Occipital lobe (tissue), 2 donors: Measurements from ENCODE around the gene HSD17B11. TPM values are rescaled to one million over a fixed set of nuclear protein-coding genes. Genes with fewer than 3 reads are reported as not detected.
"Not testable (repeated sequence)": the region's sequence is repeated elsewhere in the genome, so short reads cannot be mapped to it uniquely, and the experiment has no call there.

ENCODE experiments used
- DNase-seq: peaks from one replicate; lab custom pipeline; 2025; lab: John Stamatoyannopoulos, UW
- total RNA-seq: library from RNA; depleted of rRNA; stranded (reverse); fragments of >200 nt; gene quantifications from one replicate; pipeline ENCODE4 v1.2.3, GENCODE V29; 2014

Gene HSD17B11
- total RNA-seq, 1 donor from 2014 or later, result 51.8 TPM

DNA sequence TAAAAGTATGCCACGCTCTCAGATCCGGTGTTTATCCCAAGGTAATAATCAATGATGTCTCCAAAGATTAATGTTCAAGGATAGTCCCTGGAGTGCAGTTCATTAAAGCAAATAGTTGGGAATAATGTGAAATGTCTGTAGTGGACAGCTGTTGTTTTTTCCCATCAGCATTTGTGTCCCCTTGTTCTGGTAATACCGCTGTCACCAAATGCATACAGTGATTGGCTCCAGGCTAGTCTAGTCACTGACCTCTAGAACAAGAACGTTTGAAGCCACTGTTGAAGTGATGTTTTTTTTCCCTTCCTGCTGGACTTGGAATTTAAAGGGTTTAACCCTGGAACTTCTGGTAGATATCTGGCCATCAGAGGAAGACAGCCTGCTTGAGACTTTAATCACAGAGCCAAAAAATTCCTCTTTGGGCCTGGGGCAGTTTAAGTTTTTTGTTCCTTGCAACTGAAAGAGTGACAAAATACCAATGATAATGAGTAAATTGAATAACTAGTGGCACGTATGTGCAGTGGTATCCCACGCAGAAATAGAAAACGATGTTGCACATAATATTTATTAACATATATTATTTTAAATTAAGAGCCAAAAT lies 30.6 kb downstream of the HSD17B11 start:
- DNase-seq, result no peak

DNA sequence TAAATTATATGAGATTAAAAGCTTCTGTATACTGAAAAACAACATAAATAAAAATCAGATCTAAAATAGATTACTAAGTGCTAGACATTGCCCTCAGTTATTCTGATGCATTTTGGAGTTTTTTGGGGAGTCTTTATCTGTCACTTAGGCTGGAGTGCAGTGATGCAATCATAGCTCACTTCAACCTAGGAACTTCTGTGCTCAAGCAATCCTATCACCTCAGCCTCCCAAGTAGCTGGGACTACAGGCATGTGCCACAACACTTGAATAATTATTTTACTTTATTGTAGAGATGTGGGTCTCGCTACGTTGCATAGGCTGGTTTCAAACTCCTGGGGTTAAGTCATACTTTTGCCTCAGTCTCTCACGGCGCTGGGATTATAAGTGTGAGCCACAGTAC lies 31.7 kb downstream of the HSD17B11 start:
- DNase-seq, result no peak

DNA sequence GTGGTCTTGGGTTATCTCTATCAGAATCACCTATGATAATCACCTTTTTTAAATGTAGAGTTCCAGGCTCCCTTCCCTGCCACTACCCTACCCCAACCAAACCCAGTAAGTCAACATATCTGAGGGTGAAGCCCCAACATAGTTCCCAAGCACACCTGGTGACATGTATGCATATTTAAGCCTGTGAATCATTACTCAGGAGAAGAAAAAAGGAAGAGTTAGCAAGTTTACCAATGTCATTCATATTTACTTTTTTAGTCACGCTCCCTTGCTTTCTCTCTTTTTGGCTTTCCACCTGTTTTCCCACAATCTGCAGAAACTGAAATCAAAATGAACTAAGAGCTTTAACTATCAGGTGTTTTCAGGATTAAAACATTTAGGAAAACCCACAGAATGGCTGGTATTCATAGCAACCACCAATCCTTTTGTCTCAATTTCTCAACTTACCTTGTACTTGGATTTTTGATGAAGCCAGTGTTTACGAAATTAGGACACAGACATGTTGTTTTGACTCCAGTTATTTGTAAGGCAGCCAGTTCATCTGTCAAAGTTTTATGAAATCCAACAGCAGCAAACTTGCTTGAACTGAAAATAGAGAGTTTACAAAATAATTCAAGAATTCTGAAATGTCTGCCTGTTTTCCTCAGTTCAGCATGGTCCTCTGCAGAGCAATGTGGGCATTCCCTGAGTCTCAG lies 34.0 kb downstream of the HSD17B11 start:
- DNase-seq, result no peak

DNA sequence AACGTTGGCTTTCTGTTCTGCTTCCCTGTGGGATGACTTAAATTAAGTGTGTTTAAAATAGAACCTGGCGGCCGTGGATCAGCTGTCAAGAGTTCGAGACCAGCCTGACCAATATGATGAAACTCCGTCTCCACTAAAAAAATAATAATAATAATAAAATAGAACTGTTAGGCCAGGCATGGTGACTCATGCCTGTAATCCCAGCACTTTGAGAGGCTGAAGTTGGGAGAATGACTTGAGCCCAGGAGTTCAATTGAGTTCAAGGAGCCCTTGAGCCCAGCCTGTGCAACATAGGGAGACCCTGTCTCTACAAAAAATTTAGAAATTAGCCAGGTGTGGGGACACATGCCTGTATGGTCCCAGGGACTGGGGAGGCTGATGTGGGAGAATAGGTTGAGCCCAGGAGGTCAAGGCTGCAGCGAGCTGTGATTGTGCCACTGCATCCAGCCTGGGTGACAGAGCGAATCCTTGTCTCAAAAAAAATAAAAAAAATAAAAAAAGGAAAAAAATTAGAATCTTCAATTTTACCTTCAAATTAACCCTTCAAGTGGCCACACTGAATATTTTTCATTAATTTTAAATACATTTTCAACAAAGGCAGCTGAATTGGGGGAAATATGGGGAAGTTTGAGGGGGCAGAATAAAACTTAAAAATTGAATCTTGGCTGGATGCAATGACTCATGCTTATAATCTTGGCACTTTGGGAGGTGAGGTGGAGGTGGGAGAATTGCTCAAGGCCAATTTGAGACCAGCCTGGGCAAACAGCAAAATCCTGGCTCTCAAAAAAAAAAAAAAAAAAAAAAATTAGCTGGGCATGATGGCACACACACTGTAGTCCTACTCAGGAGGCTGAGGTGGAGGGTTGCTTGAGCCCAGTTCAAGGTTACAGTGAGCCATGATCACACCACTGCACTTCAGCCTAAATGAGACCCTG lies 36.6 kb downstream of the HSD17B11 start:
- DNase-seq, result no peak

DNA sequence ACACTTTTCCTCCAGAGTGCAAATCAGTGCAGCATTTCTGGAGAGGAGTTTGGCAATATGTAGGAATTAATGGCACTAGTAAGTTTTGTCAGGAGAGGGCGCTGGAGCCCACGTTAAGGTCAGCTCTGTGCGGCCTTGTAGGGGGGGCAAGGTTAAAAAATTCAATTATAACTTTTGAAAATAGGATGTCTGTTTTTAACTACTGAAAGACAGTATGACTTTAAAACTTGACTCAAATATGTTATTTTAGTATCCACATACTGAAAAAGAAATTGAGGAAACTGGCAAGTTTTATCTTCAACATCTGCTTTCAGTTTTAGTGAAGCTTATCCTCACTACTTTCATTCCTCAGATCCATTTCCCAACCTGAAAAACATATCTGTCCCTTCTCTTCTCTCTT lies 37.4 kb downstream of the HSD17B11 start:
- DNase-seq, result no peak

DNA sequence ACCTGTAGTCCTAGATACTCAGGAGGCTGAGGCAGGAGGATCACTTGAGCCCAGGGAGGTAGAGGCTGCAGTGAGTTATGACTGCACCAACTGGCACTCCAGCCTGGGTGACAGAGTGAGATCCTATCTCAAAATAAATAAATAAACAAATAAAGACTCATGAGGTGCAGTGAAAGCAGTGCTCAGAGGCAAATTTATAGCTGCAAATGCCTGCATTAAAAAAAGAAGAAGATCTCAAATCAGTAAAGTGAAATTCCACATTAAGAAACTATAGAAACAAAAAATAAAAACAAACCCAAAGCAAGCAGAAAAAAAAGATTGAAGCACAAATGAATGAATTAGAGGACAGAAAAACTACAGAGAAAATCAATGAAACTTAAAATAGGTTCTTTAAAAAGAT lies 45.8 kb downstream of the HSD17B11 start:
- DNase-seq, result no peak

DNA sequence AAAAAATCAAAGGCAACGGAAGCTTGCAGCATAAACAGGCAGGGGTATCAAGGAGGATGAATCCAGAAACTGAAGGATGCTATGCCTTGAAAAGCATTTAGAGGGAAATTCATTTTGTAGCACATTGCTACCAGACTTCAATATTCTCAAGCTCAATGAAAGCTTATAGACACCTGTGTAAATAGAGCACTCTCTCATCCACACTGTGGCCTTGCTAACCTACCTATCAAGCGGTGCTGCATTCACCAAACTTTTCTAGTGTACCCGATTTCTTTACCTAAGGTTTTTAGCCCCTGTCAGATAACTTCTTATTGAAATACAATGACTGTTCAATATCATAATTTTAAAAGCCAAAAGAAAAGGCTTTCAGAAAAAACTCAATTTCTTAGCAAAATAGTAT lies 48.1 kb downstream of the HSD17B11 start:
- DNase-seq, result no peak

DNA sequence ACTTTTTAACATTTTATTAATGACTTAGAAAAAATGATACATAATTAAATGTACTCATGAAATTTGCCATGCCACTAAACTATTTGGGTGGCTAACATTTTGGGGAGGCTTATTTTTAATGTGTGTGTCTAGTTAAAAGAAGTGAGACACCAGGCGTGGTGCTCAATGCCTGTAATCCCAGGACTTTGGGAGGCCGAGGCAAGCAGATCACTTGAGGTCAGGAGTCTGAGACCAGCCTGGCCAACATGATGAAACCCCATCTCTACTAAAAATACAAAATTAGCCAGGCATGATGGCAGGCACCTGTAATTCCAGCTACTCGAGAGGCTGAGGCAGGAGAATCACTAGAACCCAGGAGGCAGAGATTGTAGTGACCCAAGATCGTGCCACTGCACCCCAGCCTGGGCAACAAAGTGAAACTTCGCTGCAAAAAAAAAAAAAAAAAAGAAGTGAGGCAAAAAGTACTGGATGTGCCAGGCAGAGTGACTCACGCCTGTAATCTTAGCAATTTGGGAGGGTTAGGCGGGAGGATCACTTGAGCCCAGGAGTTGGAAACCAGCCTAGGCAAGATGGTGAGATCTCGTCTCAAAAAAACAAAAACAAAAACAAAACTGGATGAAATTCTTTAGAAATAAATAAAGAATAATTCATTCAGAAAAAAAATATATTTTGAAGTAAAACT lies 48.9 kb downstream of the HSD17B11 start:
- DNase-seq, result not testable (repeated sequence)

DNA sequence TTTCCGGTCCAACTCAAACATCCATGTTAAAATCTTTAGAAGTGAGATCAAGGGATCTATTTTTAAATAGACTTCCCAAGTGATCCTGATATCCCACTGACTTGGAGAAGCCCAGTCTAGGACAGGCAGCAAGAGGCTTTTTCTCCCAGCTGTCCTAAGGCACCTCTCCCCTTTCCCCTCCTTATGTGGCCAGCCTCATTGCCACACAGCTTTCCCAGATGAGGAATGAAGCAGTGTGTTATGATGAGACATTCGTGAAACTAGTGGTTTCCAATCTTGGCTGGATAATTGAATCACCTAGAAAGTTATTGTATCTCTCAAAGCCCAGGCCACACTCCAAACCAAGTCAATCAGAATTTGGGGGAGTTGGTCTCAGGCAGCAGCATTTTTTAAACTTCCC lies 51.5 kb downstream of the HSD17B11 start:
- DNase-seq, result no peak

DNA sequence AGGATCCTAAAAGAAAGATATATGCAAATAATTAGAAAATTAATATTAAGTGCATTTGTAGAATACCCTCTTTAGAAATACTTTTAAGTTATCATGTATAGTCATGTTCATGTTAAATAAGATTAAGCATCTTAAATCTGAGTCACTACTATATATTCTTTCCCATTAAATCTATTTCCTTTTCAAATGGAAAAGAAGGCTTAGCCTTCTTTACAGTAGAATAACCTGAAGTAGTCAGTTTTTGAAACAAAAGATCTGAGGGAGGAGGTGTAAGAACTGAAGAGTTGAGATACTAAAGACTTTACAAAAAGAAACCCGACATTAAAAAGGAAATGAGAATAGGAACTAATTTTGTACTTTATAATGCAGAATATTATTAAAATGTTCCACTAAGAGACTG lies 53.6 kb downstream of the HSD17B11 start:
- DNase-seq, result no peak

DNA sequence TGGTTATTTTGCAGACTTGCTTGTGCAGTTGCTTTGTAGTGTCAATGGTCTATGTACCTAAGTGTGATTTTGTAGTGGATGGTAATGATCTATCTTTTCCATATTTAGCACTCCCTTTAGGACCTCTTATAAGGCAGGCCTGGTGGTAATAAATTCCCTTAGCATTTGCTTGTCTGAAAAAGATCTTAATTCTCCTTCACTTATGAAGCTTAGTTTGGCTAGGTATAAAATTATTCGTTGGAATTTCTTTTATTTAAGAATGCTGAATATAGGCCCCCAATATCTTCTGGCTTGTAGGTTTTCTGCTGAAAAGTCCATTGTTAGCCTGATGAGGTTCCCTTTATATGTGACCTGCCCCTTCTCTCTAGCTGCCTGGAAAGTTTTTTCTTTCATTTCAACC lies 57.7 kb downstream of the HSD17B11 start:
- no peak for DNase-seq

DNA sequence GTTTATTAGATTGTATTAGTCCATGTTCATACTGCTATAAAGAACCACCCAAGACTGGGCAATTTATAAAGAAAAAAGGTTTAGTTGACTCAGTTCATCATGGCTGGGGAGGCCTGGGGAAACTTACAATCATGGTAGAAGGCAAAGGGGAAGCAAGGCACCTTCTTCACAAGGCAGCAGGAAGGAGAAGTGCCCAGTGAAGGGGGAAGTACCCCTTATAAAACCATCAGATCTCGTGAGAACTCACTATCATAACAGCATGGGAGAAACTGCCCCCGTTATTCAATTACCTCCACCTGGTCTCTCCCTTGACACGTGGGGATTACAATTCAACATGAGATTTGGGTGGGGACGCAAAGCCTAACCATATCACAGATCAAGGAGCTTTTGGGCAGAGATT lies 60.2 kb downstream of the HSD17B11 start:
- DNase-seq, result no peak

DNA sequence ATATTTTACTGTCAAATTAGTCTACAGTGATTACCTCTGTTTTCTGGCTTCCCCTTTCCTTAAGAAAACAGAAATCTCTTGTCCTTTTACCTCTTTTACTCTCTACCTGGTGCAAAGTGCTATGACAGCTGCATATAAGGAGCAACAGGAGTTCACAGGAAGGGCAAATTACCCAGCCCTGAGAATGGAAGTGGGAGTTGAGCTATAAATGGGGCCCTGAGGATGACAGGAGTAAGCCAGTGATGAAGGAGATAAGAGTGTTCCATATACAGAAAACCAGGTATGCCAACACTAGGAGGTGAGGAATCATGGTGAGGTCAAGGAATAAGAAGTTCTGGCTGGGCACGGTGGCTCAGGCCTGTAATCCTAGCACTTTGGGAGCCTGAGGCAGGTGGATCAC lies 63.9 kb downstream of the HSD17B11 start:
- DNase-seq, result no peak

DNA sequence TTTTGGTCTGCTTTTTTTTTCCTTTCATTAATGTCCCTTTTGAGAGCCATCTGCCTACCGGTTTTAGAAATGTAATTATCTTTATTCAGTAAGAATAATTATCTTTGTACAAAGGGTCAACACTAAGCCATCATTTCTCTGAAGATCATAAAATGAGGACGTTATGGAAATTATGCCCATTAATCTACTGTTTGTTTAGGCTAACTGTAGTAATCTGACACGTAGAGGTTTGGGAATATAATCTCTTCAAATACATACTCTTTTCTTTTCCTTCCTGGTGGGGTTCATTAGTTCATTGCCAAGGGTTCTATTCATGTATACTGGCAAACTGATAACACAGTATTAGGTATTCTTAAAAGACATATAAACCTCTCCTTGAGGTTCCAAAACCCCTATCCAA lies 64.5 kb downstream of the HSD17B11 start:
- DNase-seq, result no peak

DNA sequence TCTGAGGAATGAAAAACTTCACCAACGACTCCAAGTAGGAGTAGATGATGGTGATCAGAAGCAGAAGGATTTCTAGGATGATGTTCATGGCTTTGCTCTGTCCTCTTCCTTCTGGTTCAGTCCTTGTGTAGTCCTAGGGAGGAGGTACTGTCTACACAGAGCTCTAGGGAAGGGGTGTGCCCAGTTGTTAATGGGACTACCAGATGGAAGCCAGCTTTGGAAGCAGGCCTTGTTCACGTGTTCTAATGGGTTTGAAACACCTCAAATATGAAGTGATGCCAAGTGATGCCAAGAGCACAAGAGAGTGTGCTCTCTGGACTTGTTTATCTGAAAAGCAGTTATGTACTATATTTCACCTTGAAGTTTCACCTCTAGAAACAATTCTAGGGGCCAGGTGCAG lies 68.2 kb downstream of the HSD17B11 start, which contains the start of gene HSD17B13:
Gene HSD17B13 (minus strand): TSS at position 129 of the 400 bp plus-strand sequence. CDS start 41 bp downstream, at position 88.
- no peak for DNase-seq

DNA sequence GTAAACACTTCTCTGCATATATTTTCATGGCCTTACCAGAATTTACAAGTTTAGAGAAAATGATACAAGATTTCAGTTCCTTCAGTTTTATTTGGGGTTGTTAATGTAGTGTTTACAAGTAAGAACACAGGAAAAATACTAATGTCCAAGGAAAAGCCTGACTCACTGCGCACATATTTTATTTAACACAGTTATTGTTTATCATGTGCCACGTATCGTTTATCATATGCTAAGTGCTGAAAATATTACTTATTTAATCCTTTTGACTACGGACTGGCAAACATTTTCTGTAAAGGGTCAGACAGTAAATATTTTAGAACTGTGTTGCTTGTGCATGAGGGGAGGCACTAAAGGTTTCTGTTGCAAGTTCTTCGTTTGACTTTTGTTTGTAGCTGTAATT lies 69.1 kb downstream of the HSD17B11 start:
- no peak for DNase-seq

DNA sequence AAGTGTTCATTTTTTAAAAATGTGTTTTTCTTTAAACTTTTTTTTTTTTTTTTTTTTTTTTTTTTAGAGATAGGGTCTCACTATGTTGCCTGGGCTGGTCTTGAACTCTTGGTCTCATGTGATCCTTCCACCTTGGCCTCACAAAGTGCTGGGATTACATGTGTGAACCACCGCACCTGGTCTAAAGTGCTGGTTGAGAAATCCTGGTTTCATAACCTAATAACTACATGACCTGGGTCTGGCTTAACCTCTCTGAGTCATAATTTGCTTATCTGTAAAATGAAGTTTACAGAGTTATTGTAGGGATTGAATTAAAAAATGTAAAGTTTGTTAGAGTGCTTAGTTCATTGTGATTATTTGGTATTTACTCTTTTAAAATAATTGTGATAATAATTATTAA lies 73.5 kb downstream of the HSD17B11 start:
- DNase-seq, result no peak

DNA sequence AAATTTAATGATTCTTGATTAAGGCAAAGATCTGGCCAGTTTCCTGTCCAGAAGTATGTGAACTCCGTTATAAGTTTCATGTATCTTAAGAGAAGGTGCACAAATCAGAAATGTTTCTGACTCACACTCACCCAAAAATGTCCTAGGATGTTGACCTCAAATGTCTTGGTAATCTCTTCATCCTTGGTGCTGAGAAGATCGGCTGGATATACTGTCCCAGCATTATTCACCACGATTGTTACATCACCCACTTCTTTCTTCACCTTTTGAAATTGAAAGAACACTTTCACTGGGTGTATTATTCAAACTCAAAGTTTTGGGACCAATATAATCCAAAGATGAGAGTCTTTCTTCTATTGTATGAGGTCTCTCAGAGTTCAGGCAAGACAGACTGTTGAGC lies 74.0 kb downstream of the HSD17B11 start:
- DNase-seq, result no peak

DNA sequence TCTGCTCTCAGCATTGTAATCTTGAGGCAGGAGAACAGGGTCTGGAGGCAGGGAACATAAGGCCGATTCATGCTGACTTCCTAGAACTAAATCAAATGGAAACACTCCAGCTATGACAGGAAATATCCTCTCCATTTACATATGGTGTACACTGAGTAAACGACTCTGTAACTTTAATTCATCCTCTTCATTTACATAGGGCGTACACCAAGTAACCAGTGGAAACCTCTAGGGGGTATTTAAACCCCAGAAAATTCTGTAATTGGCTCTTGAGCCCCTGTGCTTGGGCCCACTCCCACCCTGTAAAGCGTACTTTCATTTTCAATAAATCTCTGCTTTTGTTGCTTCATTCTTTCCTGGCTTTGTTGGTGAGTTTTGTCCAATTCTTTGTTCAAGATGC lies 76.0 kb downstream of the HSD17B11 start:
- not testable (repeated sequence) for DNase-seq

DNA sequence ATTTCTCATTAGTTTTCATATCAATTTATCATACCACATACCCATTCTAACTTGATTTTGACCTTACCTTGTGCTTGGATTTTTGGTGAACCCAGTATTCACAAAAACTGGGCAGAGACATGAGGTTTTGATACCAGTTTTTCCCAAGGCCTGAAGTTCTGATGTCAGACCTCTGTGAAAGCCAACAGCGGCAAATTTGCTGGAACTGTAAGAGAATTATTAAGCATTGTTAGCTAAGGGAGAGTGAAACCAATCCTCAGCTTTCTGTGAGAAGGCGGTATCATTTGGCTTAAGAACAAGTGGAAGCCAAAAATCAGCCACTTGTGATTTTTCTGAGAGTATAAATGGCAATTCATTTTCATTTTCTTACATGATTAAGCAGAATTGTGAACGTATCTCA lies 77.2 kb downstream of the HSD17B11 start:
- DNase-seq, result no peak

DNA sequence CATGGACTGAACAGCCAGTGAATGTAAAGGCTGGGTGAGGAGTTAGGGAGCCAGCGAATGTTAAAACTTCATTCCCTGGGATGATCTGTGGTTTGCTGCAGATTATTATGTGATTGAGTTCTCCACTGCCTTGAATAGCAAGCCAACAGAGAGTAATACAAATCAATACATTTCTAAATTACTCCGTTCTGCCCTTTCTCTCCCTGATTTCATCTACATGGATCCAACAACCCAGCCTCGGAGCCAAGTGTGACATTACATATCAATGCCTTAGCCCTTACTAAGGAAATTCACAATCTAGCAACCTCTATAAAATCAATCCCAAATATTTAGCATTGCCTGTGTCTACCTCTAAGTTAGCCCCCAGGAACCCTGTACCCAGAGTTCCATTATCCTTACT lies 79.3 kb downstream of the HSD17B11 start:
- no peak for DNase-seq
